Amygdala (tissue), 56 donors: Measurements from ENCODE around the gene NABP2.
A peak's percentile ranks its signal among the peaks of the same experiment; 100 is the strongest.
"Not testable (repeated sequence)": the region's sequence is repeated elsewhere in the genome, so short reads cannot be mapped to it uniquely, and the experiment has no call there.

ENCODE experiments used
- DNase-seq, 56 donors: peaks; one replicate each; lab custom pipeline; 2025; lab: John Stamatoyannopoulos, UW

NABP2 gene

GRCh38 chr12:56266693-56267442 is 42.7 kb downstream of the NABP2 start, which contains the start of gene COQ10A:
TSS of gene COQ10A (plus strand) at chr12:56266942. CDS start at chr12:56267119, 177 bp downstream.
- DNase-seq: peak in 55 of 56 donors; percentile 25 to 89 (median 77)

- peak in 5 of 56 donors; percentile 29 to 65 (median 52) for DNase-seq
These were observed 43.4 kb downstream of the NABP2 start for GRCh38 chr12:56267443-56268071.

DNA sequence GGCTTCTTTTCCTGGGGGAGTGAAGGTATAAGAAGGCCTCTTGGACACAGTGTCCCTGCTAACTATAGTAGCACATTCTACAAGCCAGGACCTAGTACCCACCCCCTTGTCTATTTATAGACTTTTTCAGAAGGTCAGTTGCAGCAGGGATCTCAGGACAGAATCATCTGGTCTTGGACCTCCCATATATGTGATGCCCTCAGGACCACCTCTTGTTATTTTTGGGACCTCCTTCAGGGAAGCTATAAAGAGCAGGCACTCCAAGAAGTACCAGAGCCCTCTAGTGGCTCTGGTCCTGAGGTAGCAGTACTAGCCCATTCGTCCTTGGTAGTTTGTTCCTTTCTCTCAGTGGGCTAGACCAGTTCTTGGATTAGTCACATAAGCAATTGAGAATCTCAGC is 46.9 kb downstream of the NABP2 start:
- peak in 1 of 56 donors; percentile 1 for DNase-seq

DNA sequence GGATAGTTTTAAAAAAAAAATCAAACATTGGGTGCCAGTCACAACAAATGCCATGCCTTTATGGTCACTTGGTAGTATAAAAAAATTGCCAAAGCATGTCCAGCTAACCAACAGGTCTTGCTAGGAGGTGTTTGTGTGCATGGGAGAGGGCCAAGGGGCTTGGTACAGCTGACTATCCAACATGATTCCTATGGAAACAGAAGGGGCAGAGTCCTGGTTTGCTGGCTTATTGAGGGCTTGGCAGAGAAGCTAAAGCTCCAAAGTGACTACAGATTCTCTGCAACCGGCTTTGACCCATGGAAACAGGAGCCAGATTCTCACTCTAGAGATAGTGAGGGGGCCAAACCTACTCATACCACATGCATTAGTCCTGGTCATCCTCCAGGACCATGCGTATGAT is 48.3 kb downstream of the NABP2 start:
- not testable (repeated sequence) for DNase-seq

GRCh38 chr12:56274299-56274698 is 50.2 kb downstream of the NABP2 start:
- DNase-seq: no peak

GRCh38 chr12:56278905-56279304 is 54.8 kb downstream of the NABP2 start:
- DNase-seq: no peak
